HepG2 (cell line): ENCODE data around the gene BCAS3. TPM values are rescaled to one million over a fixed set of nuclear protein-coding genes. Genes with fewer than 3 reads are reported as not detected.

Experiments
- ATAC-seq: fragments of 200-7000 bp; cut with Tn5 transposase; 3 replicates; pipeline ENCODE4 v1.9.1; 2020; ENCODE audit warnings: mild to moderate bottlenecking, moderate library complexity
- BruUV-seq: library from RNA; stranded (reverse); fragments of 400-500 nt; replicated peaks from 2 replicates; lab custom pipeline; 2021; lab: Mats Ljungman, UMichigan
- CTCF ChIA-PET: fragments of 300-600 bp; formaldehyde crosslinking; extraction: SDS; loops from one replicate; lab custom pipeline; 2021; ENCODE audit warnings: low total read pairs, inconsistent platforms, low intra/inter-chr PET ratio; lab: Yijun Ruan, JAX
- POLR2A ChIA-PET: fragments of 350-600 bp; sonication (Branson Sonifier 250); formaldehyde crosslinking; loops from one replicate; lab custom pipeline; 2020; ENCODE audit warnings: antibody characterized with exemption, inconsistent platforms; lab: Yijun Ruan, JAX
- DNase-seq: peaks from one replicate; pipeline ENCODE4 v3.0.0-alpha.2; 2015; ENCODE audit warnings: low spot score
- FAIRE-seq: peaks from 3 replicates; lab custom pipeline; 2011; peaks lifted over from hg19 to GRCh38; lab: Jason Lieb, UNC
- H2AFZ ChIP-seq: one replicate; pipeline ENCODE4 v1.6.1; 2011; ENCODE audit warnings: low read length, inconsistent platforms
- H3K27ac ChIP-seq: fragments of 300-600 bp; 3 replicates; pipeline ENCODE4 v1.8.0; 2011; ENCODE audit warnings: mixed run types, mild to moderate bottlenecking, mixed read lengths, low read length, inconsistent platforms; ENCODE audit not compliant: insufficient read depth; ENCODE audit errors: extremely low read length
- H3K27me3 ChIP-seq, 2 experiments: fragments of 200-600 bp in 1 of 2; 2 replicates in 1 of 2; 3 replicates in 1 of 2; pipeline versions ENCODE4 v1.6.0 to v1.8.0; 2011; ENCODE audit warnings: low read length in 2 of 2, mild to moderate bottlenecking in 2 of 2, moderate library complexity in 2 of 2, inconsistent platforms in 1 of 2; ENCODE audit not compliant: insufficient read depth in 2 of 2, control insufficient read depth in 1 of 2
- H3K36me3 ChIP-seq, 2 experiments: fragments of 200-600 bp in 1 of 2; replicated peaks in 1 of 2; 2 replicates in 1 of 2; 3 replicates in 1 of 2; pipeline versions ENCODE4 v1.5.1 to v1.8.0; 2011; ENCODE audit warnings: low read length in 2 of 2, inconsistent platforms in 1 of 2; ENCODE audit not compliant: insufficient read depth in 2 of 2, control insufficient read depth in 1 of 2
- H3K4me1 ChIP-seq: 2 replicates; pipeline ENCODE4 v1.5.1; 2012; ENCODE audit warnings: low read length, inconsistent platforms; ENCODE audit not compliant: insufficient read depth
- H3K4me2 ChIP-seq: 2 replicates; pipeline ENCODE4 v1.6.0; 2011; ENCODE audit warnings: low read depth, low read length, inconsistent platforms
- H3K4me3 ChIP-seq, 3 experiments: fragments of 200-600 bp in 1 of 3; sonication (generic), shearing (Covaris generic) in 1 of 3; replicated peaks in 1 of 3; 2 replicates each; pipeline ENCODE4 v1.5.1; 2011 to 2016; ENCODE audit warnings: low read length in 3 of 3, inconsistent platforms in 2 of 3, low read depth in 2 of 3, mild to moderate bottlenecking in 2 of 3, control low read depth in 1 of 3, mixed read lengths in 1 of 3; ENCODE audit not compliant: insufficient read depth in 1 of 3
- H3K79me2 ChIP-seq: one replicate; pipeline ENCODE4 v1.6.1; 2011; ENCODE audit warnings: low read length, inconsistent platforms; ENCODE audit not compliant: insufficient read depth
- H3K9ac ChIP-seq: 2 replicates; pipeline ENCODE4 v1.6.0; 2011; ENCODE audit warnings: mild to moderate bottlenecking, low read depth, low read length, inconsistent platforms; ENCODE audit not compliant: insufficient read depth
- H3K9me3 ChIP-seq: 2 replicates; pipeline ENCODE4 v1.5.1; 2012; ENCODE audit warnings: mild to moderate bottlenecking, low read length
- H4K20me1 ChIP-seq: 2 replicates; pipeline ENCODE4 v1.6.0; 2011; ENCODE audit warnings: inconsistent platforms, mild to moderate bottlenecking, low read length, moderate library complexity; ENCODE audit not compliant: insufficient read depth
- AKNA ChIP-seq: sonication (generic); formaldehyde crosslinking; IDR thresholded peaks from 2 replicates; pipeline ENCODE4 v1.4.0; 2020; ENCODE audit warnings: missing genetic modification reagents, borderline replicate concordance
- ATF5 ChIP-seq: sonication (generic); formaldehyde crosslinking; IDR thresholded peaks from 2 replicates; pipeline ENCODE4 v1.4.0; 2020; ENCODE audit warnings: mild to moderate bottlenecking, low read depth, missing genetic modification reagents
- DDIT3 ChIP-seq: sonication (generic); formaldehyde crosslinking; IDR thresholded peaks from 2 replicates; pipeline ENCODE4 v1.4.0; 2020; ENCODE audit warnings: mild to moderate bottlenecking, missing genetic modification reagents
- FOXC1 ChIP-seq: sonication (generic); formaldehyde crosslinking; IDR thresholded peaks from 2 replicates; pipeline ENCODE4 v1.8.0; 2022; ENCODE audit warnings: mild to moderate bottlenecking, missing genetic modification reagents, borderline replicate concordance
- HIVEP1 ChIP-seq: sonication (generic); formaldehyde crosslinking; IDR thresholded peaks from 2 replicates; pipeline ENCODE4 v1.4.0; 2020; ENCODE audit warnings: mild to moderate bottlenecking, missing genetic modification reagents
- HOXA3 ChIP-seq: sonication (generic); formaldehyde crosslinking; IDR thresholded peaks from 2 replicates; pipeline ENCODE4 v1.5.0; 2020; ENCODE audit warnings: missing genetic modification reagents
- KDM3A ChIP-seq: IDR thresholded peaks from 2 replicates; pipeline ENCODE4 v1.6.1; 2018; ENCODE audit warnings: low read depth, missing compliant biosample characterization
- MED8 ChIP-seq: sonication (generic); formaldehyde crosslinking; IDR thresholded peaks from 2 replicates; pipeline ENCODE4 v1.8.1; 2023; ENCODE audit warnings: mild to moderate bottlenecking, missing genetic modification reagents; ENCODE audit not compliant: insufficient replicate concordance
- NCOA2 ChIP-seq: sonication (generic); formaldehyde crosslinking; IDR thresholded peaks from 2 replicates; pipeline ENCODE4 v1.8.0; 2022; ENCODE audit warnings: inconsistent platforms
- NKX3-1 ChIP-seq: sonication (generic); formaldehyde crosslinking; IDR thresholded peaks from 2 replicates; pipeline ENCODE4 v1.5.0; 2020; ENCODE audit warnings: missing genetic modification reagents
- NR0B2 ChIP-seq: sonication (generic); formaldehyde crosslinking; IDR thresholded peaks from 2 replicates; pipeline ENCODE4 v1.4.0; 2020; ENCODE audit warnings: mild to moderate bottlenecking, missing genetic modification reagents
- NR2C2 ChIP-seq: sonication (generic); formaldehyde crosslinking; IDR thresholded peaks from 2 replicates; pipeline ENCODE4 v1.4.0; 2020; ENCODE audit warnings: missing genetic modification reagents, mild to moderate bottlenecking, moderate library complexity, borderline replicate concordance
- TCF7 ChIP-seq: sonication (generic); IDR thresholded peaks from 2 replicates; pipeline ENCODE4 v1.6.1; 2016; ENCODE audit warnings: antibody characterized with exemption, low read depth
- ZNF772 ChIP-seq: sonication (generic); formaldehyde crosslinking; IDR thresholded peaks from 2 replicates; pipeline ENCODE4 v1.5.0; 2020; ENCODE audit warnings: mild to moderate bottlenecking, missing genetic modification reagents
- WGBS: methylation state at CpG from one replicate; pipeline ENCODE4 v1.1.6; 2017; ENCODE audit warnings: low lambda C conversion rate; 5-methylcytosine and 5-hydroxymethylcytosine counted together
- in situ Hi-C: cut with HindIII; loops from 2 replicates; pipeline ENCODE4 v1.10.0; 2017; ENCODE audit warnings: low pct_unique_long_range_greater_than_20kb; ENCODE audit not compliant: extremely low pct_ligation_motif_present
- intact Hi-C: fragments of 100-400 bp; cut with micrococcal nuclease; formaldehyde crosslinking; loops from one replicate; pipeline ENCODE4 v1.10.0; 2022; ENCODE audit not compliant: unreplicated experiment
- polyA plus RNA-seq, 8 experiments: library from polyadenylated mRNA; depleted of rRNA in 3 of 8; stranded (reverse) in 7 of 8; unstranded in 1 of 8; fragments of >200 nt; fragmentation: Illumina TruSeq in 4 of 8; extraction: Trizol in 4 of 8; gene quantifications; 2 replicates each; pipeline versions ENCODE4 v1.2.1 to v1.2.3, GENCODE V29; 2011 to 2016; ENCODE audit warnings: low read depth in 4 of 8, missing spikeins in 1 of 8, mixed read lengths in 1 of 8; ENCODE audit not compliant: insufficient read depth in 1 of 8
- total RNA-seq, 5 experiments: library from RNA; depleted of rRNA; stranded (reverse); fragments of >200 nt; fragmentation: Illumina TruSeq; extraction: Trizol; gene quantifications; 2 replicates each; pipeline ENCODE4 v1.2.3, GENCODE V29; 2016; ENCODE audit warnings: low read depth in 1 of 5
- TF ChIP-seq, protein P1 (sequence below): sonication (generic); formaldehyde crosslinking; IDR thresholded peaks from 2 replicates; pipeline ENCODE4 v1.9.0; 2021; ENCODE audit warnings: missing genetic modification reagents, mild to moderate bottlenecking, borderline replicate concordance

Gene BCAS3
- total and polyA plus RNA-seq, 2 of the 13 experiments (the other 11 are each of a cell fraction or from before 2014, with no cell fraction given): 10.7 to 11.2 TPM

DNA sequence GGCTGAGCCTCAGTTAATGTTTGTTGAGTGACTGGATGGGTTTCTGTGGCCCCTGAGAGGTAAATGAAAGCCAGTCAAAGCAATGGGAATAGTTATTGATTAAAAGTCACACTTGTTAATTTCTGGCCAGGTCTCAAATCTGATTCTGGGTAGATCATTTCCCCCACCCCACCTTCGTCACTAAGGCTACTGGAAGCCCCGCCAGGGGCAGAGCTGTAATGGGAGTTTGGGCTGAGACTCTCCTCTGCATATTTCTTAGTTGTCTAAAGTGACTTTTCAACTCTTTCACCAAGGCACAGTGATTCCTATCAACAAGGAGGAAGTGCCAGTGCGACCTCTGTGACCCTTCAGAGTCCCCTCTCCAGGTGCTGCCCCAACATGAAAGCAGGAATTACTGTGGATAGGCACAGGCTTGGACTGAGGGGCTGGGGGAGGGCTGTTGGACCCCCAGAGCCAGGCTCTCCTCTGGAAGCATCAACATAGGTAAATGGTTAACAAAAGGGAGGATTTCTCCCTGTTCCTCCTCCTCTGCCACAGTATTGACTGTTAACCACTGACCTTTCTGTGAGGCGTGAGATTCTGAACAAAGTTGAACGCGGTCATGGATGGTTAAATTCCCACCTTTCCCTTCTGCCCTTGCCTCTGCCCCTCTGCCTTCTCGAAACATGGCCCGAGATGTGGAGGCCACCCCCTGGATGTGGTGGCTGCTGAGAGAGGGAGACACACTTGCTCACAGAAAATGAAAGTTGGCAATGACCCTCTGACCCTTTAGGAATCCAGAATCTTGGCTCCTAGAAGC is 701.2 kb downstream of the BCAS3 start:
- H4K20me1 ChIP-seq: no peaks in the 10 kb centered on the region
- peak overlapping the region; percentile 43 for H3K27ac ChIP-seq
- no peaks in the 10 kb centered on the region for H3K9me3 ChIP-seq
- ChIA-PET CTCF (no interaction called here), POLR2A (interaction anchor here (1.2 to 1.7 kb wide), 3 partner anchors 13 to 20 kb away, joined by 6 to 14 read pairs (median 11); partner anchors contain the start of gene TBX2)
- ATAC-seq (peak; percentile 77), DNase-seq (peak; percentile 56), FAIRE-seq (peak; percentile 95)
- no peaks in the 10 kb centered on the region for H3K79me2 ChIP-seq
- peak overlapping the region in 1 of 3 experiments; percentile 38; a peak in 2 of 6 replicates for H3K4me3 ChIP-seq
- no TSS peak for BruUV-seq
- H3K4me1 ChIP-seq: peaks cover 75% of the 10 kb centered on the region
- H3K36me3 ChIP-seq: no peaks in the 10 kb centered on the region
- no peak overlapping the region for H2AFZ ChIP-seq
- in situ Hi-C loops (no loop called here), intact Hi-C loops (loop anchor here (1.0 kb wide), 1 partner anchor 14 kb away; no protein-coding TSS in a partner anchor)
- peak overlapping the region; percentile 64 for H3K4me2 ChIP-seq
- no peaks in the 10 kb centered on the region for H3K27me3 ChIP-seq
- peak overlapping the region; percentile 25; the same call in 1 of the 2 replicates for H3K9ac ChIP-seq
- 29% methylated on average over 8 of the region's 8 CpGs for WGBS
- no peak for TF ChIP-seq KDM3A (CRISPR knock-in tag)
- TF ChIP-seq HIVEP1 (CRISPR knock-in tag): no peak; the same call in 1 of the 2 replicates
- peak; percentile 63 for TF ChIP-seq MED8 (CRISPR knock-in tag)
- no peak for TF ChIP-seq ZNF772 (CRISPR knock-in tag)
- TF ChIP-seq NKX3-1 (CRISPR knock-in tag): no peak
- TF ChIP-seq HOXA3 (CRISPR knock-in tag): peak; percentile 52; the same call in 1 of the 2 replicates
- no peak for TF ChIP-seq NR0B2 (CRISPR knock-in tag)
- TF ChIP-seq AKNA (CRISPR knock-in tag): no peak
- no peak; the same call in 1 of the 2 replicates for TF ChIP-seq NCOA2
- TF ChIP-seq DDIT3 (CRISPR knock-in tag): no peak
- 0 out of 2 replicates have a peak, but pooled peaks have one; percentile 12 for TF ChIP-seq TCF7
- TF ChIP-seq FOXC1: no peak
- peak; percentile 48; the same call in 1 of the 2 replicates for TF ChIP-seq NR2C2 (CRISPR knock-in tag)
- no peak for TF ChIP-seq ATF5 (CRISPR knock-in tag)
- TF ChIP-seq, protein P1, sequence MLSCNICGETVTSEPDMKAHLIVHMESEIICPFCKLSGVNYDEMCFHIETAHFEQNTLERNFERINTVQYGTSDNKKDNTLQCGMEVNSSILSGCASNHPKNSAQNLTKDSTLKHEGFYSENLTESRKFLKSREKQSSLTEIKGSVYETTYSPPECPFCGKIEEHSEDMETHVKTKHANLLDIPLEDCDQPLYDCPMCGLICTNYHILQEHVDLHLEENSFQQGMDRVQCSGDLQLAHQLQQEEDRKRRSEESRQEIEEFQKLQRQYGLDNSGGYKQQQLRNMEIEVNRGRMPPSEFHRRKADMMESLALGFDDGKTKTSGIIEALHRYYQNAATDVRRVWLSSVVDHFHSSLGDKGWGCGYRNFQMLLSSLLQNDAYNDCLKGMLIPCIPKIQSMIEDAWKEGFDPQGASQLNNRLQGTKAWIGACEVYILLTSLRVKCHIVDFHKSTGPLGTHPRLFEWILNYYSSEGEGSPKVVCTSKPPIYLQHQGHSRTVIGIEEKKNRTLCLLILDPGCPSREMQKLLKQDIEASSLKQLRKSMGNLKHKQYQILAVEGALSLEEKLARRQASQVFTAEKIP (CRISPR knock-in tag): no peak
